Bronchial epithelial cell (primary cell): Measurements from ENCODE around the gene EVI5. TPM values are rescaled to one million over a fixed set of nuclear protein-coding genes. Genes with fewer than 3 reads are reported as not detected.

Experiments
- DNase-seq: peaks from one replicate; pipeline ENCODE4 v3.0.0-alpha.2; 2010; ENCODE audit warnings: low read depth
- FAIRE-seq: peaks from 2 replicates; lab custom pipeline; 2011; peaks lifted over from hg19 to GRCh38; lab: Jason Lieb, UNC
- H3K27me3 ChIP-seq: 2 replicates; pipeline ENCODE4 v1.5.1; 2011; ENCODE audit warnings: low read length; ENCODE audit not compliant: control insufficient read depth, insufficient read depth
- H3K36me3 ChIP-seq: 2 replicates; pipeline ENCODE4 v1.5.1; 2011; ENCODE audit warnings: low read length; ENCODE audit not compliant: control insufficient read depth, insufficient read depth
- H3K4me3 ChIP-seq: 2 replicates; pipeline ENCODE4 v1.5.1; 2011; ENCODE audit warnings: mild to moderate bottlenecking, low read depth, low read length, control low read depth
- CTCF ChIP-seq: IDR thresholded peaks from 2 replicates; pipeline ENCODE4 v1.5.1; 2011; ENCODE audit warnings: mild to moderate bottlenecking, moderate library complexity, low read length, control low read depth, inconsistent platforms; ENCODE audit not compliant: insufficient read depth, severe bottlenecking
- total RNA-seq: library from RNA; depleted of rRNA; stranded (reverse); fragments of >200 nt; gene quantifications from 2 replicates; pipeline ENCODE4 v1.2.1, GENCODE V29; 2014

Gene EVI5
- total RNA-seq, 1 donor from 2014 or later, result 21.1 TPM

GRCh38 chr1:92554216-92554615, 230.7 kb downstream of the EVI5 start:
- Histone ChIP-seq H3K4me3 (no peak overlapping the region), H3K36me3 (no peaks in the 10 kb centered on the region), H3K27me3 (no peaks in the 10 kb centered on the region)
- FAIRE-seq (no peak), DNase-seq (no peak)
- TF ChIP-seq CTCF, result no peak

GRCh38 chr1:92551916-92552315, 233.0 kb downstream of the EVI5 start:
- FAIRE-seq, result no peak
- TF ChIP-seq CTCF, result no peak
- no peaks in the 10 kb centered on the region for H3K36me3 ChIP-seq
- no peak for DNase-seq
- H3K4me3 ChIP-seq, result no peak overlapping the region
- no peaks in the 10 kb centered on the region for H3K27me3 ChIP-seq

GRCh38 chr1:92544756-92545165, 240.1 kb downstream of the EVI5 start:
- Histone ChIP-seq H3K27me3 (no peaks in the 10 kb centered on the region), H3K36me3 (no peaks in the 10 kb centered on the region), H3K4me3 (no peak overlapping the region)
- TF ChIP-seq CTCF, result no peak
- FAIRE-seq (no peak), DNase-seq (no peak)

GRCh38 chr1:92543131-92544055, 241.5 kb downstream of the EVI5 start:
- Histone ChIP-seq H3K4me3 (no peak overlapping the region), H3K36me3 (no peaks in the 10 kb centered on the region), H3K27me3 (no peaks in the 10 kb centered on the region)
- no peak for TF ChIP-seq CTCF
- FAIRE-seq (no peak), DNase-seq (no peak)

GRCh38 chr1:92538413-92539061, 246.4 kb downstream of the EVI5 start:
- FAIRE-seq (no peak), DNase-seq (no peak)
- no peak for TF ChIP-seq CTCF
- no peaks in the 10 kb centered on the region for H3K36me3 ChIP-seq
- no peak overlapping the region for H3K4me3 ChIP-seq
- H3K27me3 ChIP-seq, result no peaks in the 10 kb centered on the region
